ENCODE measurements around the gene THSD4.

DNA sequence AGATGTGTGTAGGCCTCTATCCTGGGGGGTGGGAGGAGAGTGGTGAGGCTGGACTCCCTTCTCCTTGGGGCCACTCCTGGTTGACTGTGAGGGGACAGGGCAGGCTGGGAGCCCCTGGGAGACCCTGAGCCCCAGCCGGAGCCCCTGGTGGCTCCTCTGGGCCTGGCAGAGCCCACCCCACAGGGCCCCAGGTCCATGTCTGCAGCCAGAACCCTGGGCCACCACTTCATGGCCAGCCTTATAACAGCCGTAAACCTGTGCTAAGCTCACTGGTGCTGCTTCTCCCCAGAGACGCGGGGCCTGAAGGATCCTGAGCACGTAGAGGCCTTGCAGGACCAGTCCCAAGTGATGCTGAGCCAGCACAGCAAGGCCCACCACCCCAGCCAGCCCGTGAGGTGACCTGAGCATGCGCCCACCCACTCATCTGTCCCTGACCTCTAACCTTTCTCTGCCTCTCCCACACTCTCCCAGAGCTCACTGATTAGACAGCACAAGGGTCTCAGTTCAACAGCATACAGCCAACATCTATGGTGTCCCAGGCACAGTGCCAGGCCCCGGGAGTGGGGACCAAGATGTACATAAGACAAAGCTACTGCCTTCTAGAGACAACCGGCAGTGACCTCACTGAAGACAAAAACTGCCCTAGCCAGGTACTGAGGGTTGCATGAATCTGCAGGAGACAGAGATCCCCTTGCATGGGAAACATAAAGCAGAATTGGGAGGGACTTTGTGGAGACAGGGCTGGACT lies 698.6 kb downstream of the THSD4 start:
- TF ChIP-seq, protein P1, sequence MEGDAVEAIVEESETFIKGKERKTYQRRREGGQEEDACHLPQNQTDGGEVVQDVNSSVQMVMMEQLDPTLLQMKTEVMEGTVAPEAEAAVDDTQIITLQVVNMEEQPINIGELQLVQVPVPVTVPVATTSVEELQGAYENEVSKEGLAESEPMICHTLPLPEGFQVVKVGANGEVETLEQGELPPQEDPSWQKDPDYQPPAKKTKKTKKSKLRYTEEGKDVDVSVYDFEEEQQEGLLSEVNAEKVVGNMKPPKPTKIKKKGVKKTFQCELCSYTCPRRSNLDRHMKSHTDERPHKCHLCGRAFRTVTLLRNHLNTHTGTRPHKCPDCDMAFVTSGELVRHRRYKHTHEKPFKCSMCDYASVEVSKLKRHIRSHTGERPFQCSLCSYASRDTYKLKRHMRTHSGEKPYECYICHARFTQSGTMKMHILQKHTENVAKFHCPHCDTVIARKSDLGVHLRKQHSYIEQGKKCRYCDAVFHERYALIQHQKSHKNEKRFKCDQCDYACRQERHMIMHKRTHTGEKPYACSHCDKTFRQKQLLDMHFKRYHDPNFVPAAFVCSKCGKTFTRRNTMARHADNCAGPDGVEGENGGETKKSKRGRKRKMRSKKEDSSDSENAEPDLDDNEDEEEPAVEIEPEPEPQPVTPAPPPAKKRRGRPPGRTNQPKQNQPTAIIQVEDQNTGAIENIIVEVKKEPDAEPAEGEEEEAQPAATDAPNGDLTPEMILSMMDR (IDR thresholded peaks at IDR 0.05) = no peak
- TF ChIP-seq POLR2AphosphoS5 (IDR thresholded peaks at IDR 0.05) = no peak
- no peak for TF ChIP-seq EP300 (IDR thresholded peaks at IDR 0.05)
- no peak for TF ChIP-seq POLR2A (IDR thresholded peaks at IDR 0.05)

Measured in sigmoid colon (tissue), 4 donors.